ENCODE results near the gene GPRC5C. TPM values are rescaled to one million over a fixed set of nuclear protein-coding genes. Genes with fewer than 3 reads are reported as not detected.
A peak's percentile ranks its signal among the peaks of the same experiment; 100 is the strongest.

The GPRC5C gene
- total and polyA plus RNA-seq, 4 donors, result 41.9 to 81.4 (median 66.1) TPM

DNA sequence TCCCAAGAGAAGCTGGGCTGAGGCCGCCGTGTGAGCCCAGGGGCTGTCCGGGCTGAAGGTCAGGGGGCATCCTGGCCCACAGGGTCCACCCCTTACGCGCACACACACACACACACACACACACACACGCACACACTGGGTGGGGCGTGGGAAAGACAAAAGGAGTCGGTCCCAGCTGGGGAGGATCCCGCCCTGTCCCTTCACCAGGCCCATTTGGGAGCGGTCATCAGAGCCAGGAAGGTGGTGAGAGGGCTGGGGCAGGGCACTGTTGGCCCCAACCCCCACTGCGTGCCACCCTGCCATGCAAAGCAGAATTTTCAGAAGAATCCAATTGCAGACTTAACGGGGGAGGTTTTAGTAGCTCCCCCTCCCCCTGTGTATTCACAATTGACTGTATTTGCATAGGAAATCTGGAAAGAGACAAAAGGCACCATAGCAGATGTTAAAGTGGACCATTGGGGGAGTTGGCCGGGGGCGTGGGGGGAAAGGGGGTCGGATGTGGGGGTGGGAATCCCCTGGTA lies 23.2 kb downstream of the GPRC5C start:
- 70 to 81% methylated on average over 12 to 15 of the region's 15 CpGs for WGBS, 2 donors
- peaks cover 5 to 26% (median 17%) of the 10 kb centered on the region in 5 donors for H3K4me1 ChIP-seq (ENCODE audit: control insufficient read depth in 5 of 5, insufficient read depth in 5 of 5, low read length in 5 of 5)
- ATAC-seq (ENCODE audit: insufficient read depth, low FRiP score), result no peak
- no peak for TF ChIP-seq CTCF (IDR thresholded peaks at IDR 0.05; ENCODE audit: control extremely low read depth, extremely low read depth)
- H3K4me3 ChIP-seq, result no peak overlapping the region
- peak overlapping the region in 1 of 2 donors; percentile 53 for H3K9ac ChIP-seq (ENCODE audit: insufficient read depth in 1 of 2, low read length in 2 of 2)
- no peak for DNase-seq
- H3K9me3 ChIP-seq (ENCODE audit: control insufficient read depth in 4 of 4, insufficient read depth in 3 of 4, low read length in 3 of 4), result no peaks in the 10 kb centered on the region
- H3K27me3 ChIP-seq (ENCODE audit: control insufficient read depth in 3 of 3, insufficient read depth in 3 of 3, low read length in 2 of 3), result no peaks in the 10 kb centered on the region
- no peaks in the 10 kb centered on the region for H3K36me3 ChIP-seq (ENCODE audit: control insufficient read depth in 4 of 4, insufficient read depth in 4 of 4, low read length in 4 of 4)
- H3K27ac ChIP-seq (ENCODE audit: low read depth in 1 of 2, low read length in 1 of 2), result peak overlapping the region; percentile 86 to 93

DNA sequence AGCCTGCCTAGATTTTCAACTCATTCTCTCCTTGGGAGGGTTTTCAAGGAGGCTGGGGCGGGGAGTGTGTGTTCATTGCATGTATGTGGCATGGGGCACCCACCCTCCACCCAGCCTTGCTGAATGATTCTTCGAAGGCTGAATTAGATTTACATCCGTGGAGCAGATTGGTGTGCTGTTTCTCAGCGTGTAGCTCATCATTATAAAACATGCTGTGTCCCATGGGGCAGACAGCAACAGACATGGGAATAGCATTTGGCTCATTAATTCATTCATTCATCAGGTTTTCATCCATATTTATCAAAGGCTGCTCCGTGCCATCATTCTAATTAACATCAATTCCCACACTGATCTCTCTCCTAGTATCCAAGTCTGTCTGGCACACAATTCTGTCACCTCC lies 23.9 kb downstream of the GPRC5C start:
- H3K4me1 ChIP-seq (ENCODE audit: control insufficient read depth in 5 of 5, insufficient read depth in 5 of 5, low read length in 5 of 5), result peaks cover 5 to 24% (median 17%) of the 10 kb centered on the region in 5 donors
- DNase-seq (no peak), ATAC-seq (ENCODE audit: insufficient read depth, low FRiP score) (no peak)
- H3K27ac ChIP-seq (ENCODE audit: low read depth in 1 of 2, low read length in 1 of 2), result no peak overlapping the region
- WGBS, 2 donors, result 82 to 95% methylated on average over 5 of the region's 5 CpGs
- no peaks in the 10 kb centered on the region for H3K36me3 ChIP-seq (ENCODE audit: control insufficient read depth in 4 of 4, insufficient read depth in 4 of 4, low read length in 4 of 4)
- no peaks in the 10 kb centered on the region for H3K27me3 ChIP-seq (ENCODE audit: control insufficient read depth in 3 of 3, insufficient read depth in 3 of 3, low read length in 2 of 3)
- H3K9ac ChIP-seq (ENCODE audit: insufficient read depth in 1 of 2, low read length in 2 of 2), result no peak overlapping the region
- H3K4me3 ChIP-seq, result no peak overlapping the region
- H3K9me3 ChIP-seq (ENCODE audit: control insufficient read depth in 4 of 4, insufficient read depth in 3 of 4, low read length in 3 of 4), result no peaks in the 10 kb centered on the region
- no peak for TF ChIP-seq CTCF (IDR thresholded peaks at IDR 0.05; ENCODE audit: control extremely low read depth, extremely low read depth)

DNA sequence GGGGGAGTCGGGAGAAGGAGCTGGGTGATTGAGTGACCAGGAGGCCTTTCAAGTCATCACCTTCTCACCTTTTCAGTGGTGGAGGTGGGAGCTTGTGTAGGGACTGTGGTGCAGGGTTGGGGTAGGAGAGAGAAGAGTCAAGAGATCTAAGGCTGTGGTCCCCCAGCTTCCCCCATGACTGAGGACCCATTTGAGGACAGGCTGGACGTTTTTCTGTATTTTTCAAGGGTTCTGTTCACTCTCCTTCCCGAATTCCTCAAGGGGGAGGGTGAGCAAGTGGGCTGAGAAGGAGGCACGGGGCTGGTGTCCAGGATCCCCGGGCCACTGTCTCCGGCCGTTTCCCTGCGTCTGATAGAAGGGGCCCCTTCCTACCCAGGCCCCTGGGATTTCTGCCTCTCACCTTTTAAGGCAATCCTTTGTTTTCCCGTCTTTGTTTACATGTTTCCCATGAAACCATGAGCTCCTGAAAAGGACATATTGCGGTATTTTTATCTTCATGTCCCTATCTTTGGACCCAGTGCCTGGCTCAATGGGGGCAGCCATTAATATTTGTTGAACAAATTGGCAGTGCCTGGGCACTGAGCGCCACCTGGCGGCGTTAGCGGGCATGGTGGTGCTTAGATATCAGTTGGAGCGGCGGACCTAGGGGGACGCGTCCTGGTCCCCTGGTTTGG lies 25.4 kb downstream of the GPRC5C start:
- DNase-seq, result peak; percentile 83 to 84 (median 84)
- TF ChIP-seq CTCF (IDR thresholded peaks at IDR 0.05; ENCODE audit: control extremely low read depth, extremely low read depth), result peak; percentile 98
- no peak overlapping the region for H3K27ac ChIP-seq (ENCODE audit: low read depth in 1 of 2, low read length in 1 of 2)
- no peak overlapping the region for H3K9ac ChIP-seq (ENCODE audit: insufficient read depth in 1 of 2, low read length in 2 of 2)
- H3K4me3 ChIP-seq, result no peak overlapping the region
- H3K36me3 ChIP-seq (ENCODE audit: control insufficient read depth in 4 of 4, insufficient read depth in 4 of 4, low read length in 4 of 4), result no peaks in the 10 kb centered on the region
- WGBS, 2 donors, result 24 to 28% methylated on average over 18 of the region's 18 CpGs
- H3K4me1 ChIP-seq (ENCODE audit: control insufficient read depth in 5 of 5, insufficient read depth in 5 of 5, low read length in 5 of 5), result peaks cover 5 to 24% (median 17%) of the 10 kb centered on the region in 5 donors
- ATAC-seq (ENCODE audit: insufficient read depth, low FRiP score), result no peak
- no peaks in the 10 kb centered on the region for H3K9me3 ChIP-seq (ENCODE audit: control insufficient read depth in 4 of 4, insufficient read depth in 3 of 4, low read length in 3 of 4)
- no peaks in the 10 kb centered on the region for H3K27me3 ChIP-seq (ENCODE audit: control insufficient read depth in 3 of 3, insufficient read depth in 3 of 3, low read length in 2 of 3)

All from lung (tissue), 12 donors.